ENCODE measurements around the gene KIF22.
"Not testable (repeated sequence)": the region's sequence is repeated elsewhere in the genome, so short reads cannot be mapped to it uniquely, and the experiment has no call there.

The KIF22 gene

DNA sequence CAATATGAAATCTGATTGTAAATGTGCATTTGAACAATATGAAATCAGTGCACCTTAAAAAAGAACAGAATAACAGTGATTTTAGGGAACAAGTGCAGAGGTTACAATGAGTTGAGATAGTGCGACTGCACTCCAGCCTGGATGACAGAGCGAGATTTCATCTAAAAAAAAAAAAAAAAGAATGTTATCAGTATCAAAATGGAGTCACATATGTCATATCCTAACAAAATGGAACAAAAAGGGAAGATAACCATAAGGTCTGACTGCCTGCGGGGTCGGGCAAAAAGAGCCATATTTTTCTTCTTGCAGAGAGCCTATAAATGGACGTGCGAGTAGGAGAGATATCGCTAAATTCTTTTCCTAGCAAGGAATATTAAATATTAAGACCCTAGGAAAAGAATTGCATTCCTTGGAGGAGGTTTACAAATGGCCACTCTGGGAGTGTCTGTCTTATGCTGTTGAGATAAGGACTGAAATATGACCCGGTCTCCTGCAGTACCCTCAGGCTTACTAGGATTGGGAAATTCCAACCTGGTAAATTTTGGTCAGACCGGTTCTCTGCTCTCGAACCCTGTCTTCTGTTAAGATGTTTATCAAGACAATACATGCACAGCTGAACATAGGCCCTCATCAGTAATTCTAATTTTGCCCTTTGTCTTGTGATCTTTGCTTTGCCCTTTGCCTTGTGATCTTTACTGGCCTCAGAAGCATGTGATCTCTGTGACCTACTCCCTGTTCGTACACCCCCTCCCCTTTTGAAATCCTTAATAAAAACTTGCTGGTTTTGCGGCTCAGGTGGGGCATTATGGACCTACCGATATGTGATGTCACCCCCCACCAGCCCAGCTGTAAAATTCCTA lies 7.2 kb upstream of the KIF22 start:
- H3K4me3 ChIP-seq (ENCODE audit: low read depth, low read length); H3K14ac ChIP-seq (ENCODE audit: low read length); H3K23ac ChIP-seq (ENCODE audit: low read length); H3K4me2 ChIP-seq (ENCODE audit: low read length); H3K4ac ChIP-seq (ENCODE audit: low read depth, low read length); H2AFZ ChIP-seq (ENCODE audit: insufficient read depth, low read length, poor library complexity); H3K79me2 ChIP-seq (ENCODE audit: control insufficient read depth, insufficient read depth, low read length, poor library complexity); H3K36me3 ChIP-seq (ENCODE audit: control insufficient read depth in 1 of 2, insufficient read depth in 2 of 2, low read length in 2 of 2); H2AK5ac ChIP-seq (ENCODE audit: low read length); H3K9ac ChIP-seq (ENCODE audit: low read length); H3K27me3 ChIP-seq (ENCODE audit: insufficient read depth, low read length); H4K12ac ChIP-seq (ENCODE audit: low read depth, low read length); H3K18ac ChIP-seq (ENCODE audit: low read length); H3K9me3 ChIP-seq (ENCODE audit: insufficient read depth, low read depth, low read length): not testable (repeated sequence)
- H3K4me1 ChIP-seq (ENCODE audit: control insufficient read depth in 1 of 2, insufficient read depth in 2 of 2, low read length in 2 of 2) = peaks cover 31 to 37% of the 10 kb centered on the region in 2 experiments
- H4K91ac ChIP-seq (ENCODE audit: low read depth, low read length) = peak overlapping the region; percentile 97
- peak; percentile 77 to 89 for DNase-seq
- H3K27ac ChIP-seq (ENCODE audit: low read depth, low read length) = peak overlapping the region; percentile 94
- peak overlapping the region; percentile 96 for H2BK5ac ChIP-seq (ENCODE audit: low read depth, low read length, poor library complexity)
- WGBS (ENCODE audit: extremely low coverage, insufficient coverage, insufficient read length) = no CpG with 5 or more reads among the region's 13 CpGs
- H3K79me1 ChIP-seq (ENCODE audit: low read length) = peaks cover 35% of the 10 kb centered on the region
- peak overlapping the region; percentile 83 for H4K8ac ChIP-seq (ENCODE audit: low read depth, low read length)
- H2BK12ac ChIP-seq (ENCODE audit: low read length) = peak overlapping the region; percentile 85
- peak overlapping the region; percentile 98 for H2BK120ac ChIP-seq (ENCODE audit: insufficient read depth, low read length, poor library complexity)

DNA sequence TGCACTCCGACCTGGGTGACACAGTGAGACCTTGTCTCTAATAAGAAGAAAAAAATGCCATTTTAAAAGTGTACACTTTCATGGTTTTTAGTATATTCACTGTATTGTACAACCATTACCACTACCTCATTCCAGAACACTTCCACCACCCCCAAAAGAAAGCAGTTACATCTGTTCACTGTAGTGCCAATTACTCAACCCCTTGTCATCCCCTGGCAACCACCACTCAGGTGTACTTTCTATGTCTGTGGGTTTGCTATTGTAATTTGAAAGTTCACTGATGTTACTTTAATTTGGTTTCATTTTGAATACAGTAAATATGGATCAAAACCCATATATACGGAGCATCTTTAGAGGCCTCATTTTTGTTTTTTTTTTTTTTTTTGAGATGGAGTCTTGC lies 6.4 kb upstream of the KIF22 start:
- peaks cover 30% of the 10 kb centered on the region for H3K79me1 ChIP-seq (ENCODE audit: low read length)
- H2BK12ac ChIP-seq (ENCODE audit: low read length) = peak overlapping the region; percentile 85
- no peaks in the 10 kb centered on the region for H3K79me2 ChIP-seq (ENCODE audit: control insufficient read depth, insufficient read depth, low read length, poor library complexity)
- H2BK120ac ChIP-seq (ENCODE audit: insufficient read depth, low read length, poor library complexity) = peak overlapping the region; percentile 98
- H3K14ac ChIP-seq (ENCODE audit: low read length) = peak overlapping the region; percentile 95
- H4K12ac ChIP-seq (ENCODE audit: low read depth, low read length) = no peak overlapping the region
- peak overlapping the region; percentile 70 for H3K4ac ChIP-seq (ENCODE audit: low read depth, low read length)
- peak overlapping the region; percentile 97 for H4K91ac ChIP-seq (ENCODE audit: low read depth, low read length)
- no peak overlapping the region for H3K4me2 ChIP-seq (ENCODE audit: low read length)
- peak overlapping the region; percentile 94 for H3K27ac ChIP-seq (ENCODE audit: low read depth, low read length)
- H2AK5ac ChIP-seq (ENCODE audit: low read length) = no peak overlapping the region
- H3K36me3 ChIP-seq (ENCODE audit: control insufficient read depth in 1 of 2, insufficient read depth in 2 of 2, low read length in 2 of 2) = no peaks in the 10 kb centered on the region
- DNase-seq = no peak
- no peak overlapping the region for H3K23ac ChIP-seq (ENCODE audit: low read length)
- H2AFZ ChIP-seq (ENCODE audit: insufficient read depth, low read length, poor library complexity) = no peak overlapping the region
- H3K9me3 ChIP-seq (ENCODE audit: insufficient read depth, low read depth, low read length) = peaks cover 5% of the 10 kb centered on the region
- H4K8ac ChIP-seq (ENCODE audit: low read depth, low read length) = peak overlapping the region; percentile 83
- H2BK5ac ChIP-seq (ENCODE audit: low read depth, low read length, poor library complexity) = peak overlapping the region; percentile 96
- no CpG with 5 or more reads among the region's 2 CpGs for WGBS (ENCODE audit: extremely low coverage, insufficient coverage, insufficient read length)
- no peaks in the 10 kb centered on the region for H3K27me3 ChIP-seq (ENCODE audit: insufficient read depth, low read length)
- H3K9ac ChIP-seq (ENCODE audit: low read length) = no peak overlapping the region
- H3K4me3 ChIP-seq (ENCODE audit: low read depth, low read length) = no peak overlapping the region
- H3K18ac ChIP-seq (ENCODE audit: low read length) = peak overlapping the region; percentile 72
- H3K4me1 ChIP-seq (ENCODE audit: control insufficient read depth in 1 of 2, insufficient read depth in 2 of 2, low read length in 2 of 2) = peaks cover 26 to 29% of the 10 kb centered on the region in 2 experiments

DNA sequence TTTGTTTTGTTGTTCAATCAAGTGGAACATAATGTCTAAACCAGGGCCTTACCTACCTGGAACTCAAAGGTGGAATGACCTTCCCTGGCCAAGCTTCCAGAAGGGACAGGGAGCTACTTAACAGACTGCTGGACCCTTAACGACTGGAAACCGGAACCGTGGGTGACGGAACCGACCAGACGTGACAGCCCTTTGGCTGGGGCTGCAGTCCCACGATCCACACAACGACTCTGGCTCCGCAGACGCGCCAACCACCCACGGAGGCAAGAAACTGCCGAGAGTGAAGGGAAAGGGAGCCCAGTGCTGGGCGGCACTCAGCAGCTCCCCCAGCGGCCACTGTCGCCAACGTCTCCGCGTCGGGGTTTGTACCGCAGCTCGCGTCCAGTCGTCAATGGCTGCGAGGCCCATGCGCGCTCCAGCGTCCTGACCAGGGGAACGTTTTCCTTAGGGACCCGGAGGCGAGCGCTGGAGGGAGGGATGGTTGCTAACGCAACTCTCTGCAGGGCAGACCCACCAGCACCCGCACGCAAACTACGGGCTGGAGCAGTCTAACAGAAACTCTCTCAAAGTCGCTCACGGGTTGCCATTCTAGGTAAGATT lies 5.5 kb upstream of the KIF22 start:
- Histone ChIP-seq H3K9me3 (ENCODE audit: insufficient read depth, low read depth, low read length) (peaks cover 5% of the 10 kb centered on the region), H4K12ac (ENCODE audit: low read depth, low read length) (peak overlapping the region; percentile 16), H2BK120ac (ENCODE audit: insufficient read depth, low read length, poor library complexity) (peak overlapping the region; percentile 73), H3K4ac (ENCODE audit: low read depth, low read length) (peak overlapping the region; percentile 39), H3K18ac (ENCODE audit: low read length) (peak overlapping the region; percentile 94), H3K23ac (ENCODE audit: low read length) (no peak overlapping the region), H4K8ac (ENCODE audit: low read depth, low read length) (peak overlapping the region; percentile 90), H2BK5ac (ENCODE audit: low read depth, low read length, poor library complexity) (peak overlapping the region; percentile 71), H3K14ac (ENCODE audit: low read length) (peak overlapping the region; percentile 83), H3K27me3 (ENCODE audit: insufficient read depth, low read length) (no peaks in the 10 kb centered on the region), H3K4me2 (ENCODE audit: low read length) (peak overlapping the region; percentile 34), H2BK12ac (ENCODE audit: low read length) (peak overlapping the region; percentile 99), H2AK5ac (ENCODE audit: low read length) (peak overlapping the region; percentile 43), H3K4me1 (ENCODE audit: control insufficient read depth in 1 of 2, insufficient read depth in 2 of 2, low read length in 2 of 2) (peaks cover 22 to 24% of the 10 kb centered on the region in 2 experiments), H3K79me1 (ENCODE audit: low read length) (peaks cover 28% of the 10 kb centered on the region), H4K91ac (ENCODE audit: low read depth, low read length) (peak overlapping the region; percentile 87), H3K4me3 (ENCODE audit: low read depth, low read length) (no peak overlapping the region), H3K36me3 (ENCODE audit: control insufficient read depth in 1 of 2, insufficient read depth in 2 of 2, low read length in 2 of 2) (no peaks in the 10 kb centered on the region), H3K9ac (ENCODE audit: low read length) (no peak overlapping the region), H3K27ac (ENCODE audit: low read depth, low read length) (peak overlapping the region; percentile 7), H2AFZ (ENCODE audit: insufficient read depth, low read length, poor library complexity) (peak overlapping the region; percentile 89), H3K79me2 (ENCODE audit: control insufficient read depth, insufficient read depth, low read length, poor library complexity) (peaks cover 2% of the 10 kb centered on the region)
- no peak for DNase-seq
- no CpG with 5 or more reads among the region's 38 CpGs for WGBS (ENCODE audit: extremely low coverage, insufficient coverage, insufficient read length)

DNA sequence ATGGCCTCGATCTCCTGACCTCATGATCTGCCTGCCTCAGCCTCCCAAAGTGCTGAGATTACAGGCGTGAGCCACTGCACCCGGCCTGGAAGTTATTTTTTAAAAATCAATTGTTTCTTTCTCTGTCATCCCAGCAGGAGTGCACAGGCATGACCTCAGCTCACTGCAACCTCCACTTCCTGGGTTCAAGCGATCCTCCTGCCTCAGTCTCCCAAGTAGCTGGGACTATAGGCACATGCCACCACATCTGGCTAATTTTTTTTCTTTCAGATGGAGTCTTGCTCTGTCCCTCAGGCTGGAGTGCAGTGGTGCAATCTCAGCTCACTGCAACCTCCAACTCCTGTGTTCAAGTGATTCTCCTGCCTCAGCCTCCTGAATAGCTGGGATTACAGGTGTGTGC lies 3.4 kb upstream of the KIF22 start:
- H3K27me3 ChIP-seq (ENCODE audit: insufficient read depth, low read length); H3K9me3 ChIP-seq (ENCODE audit: insufficient read depth, low read depth, low read length); H4K91ac ChIP-seq (ENCODE audit: low read depth, low read length); H3K27ac ChIP-seq (ENCODE audit: low read depth, low read length); H3K9ac ChIP-seq (ENCODE audit: low read length); H2BK12ac ChIP-seq (ENCODE audit: low read length); H3K4me2 ChIP-seq (ENCODE audit: low read length); H4K12ac ChIP-seq (ENCODE audit: low read depth, low read length); DNase-seq; H2AK5ac ChIP-seq (ENCODE audit: low read length); H3K14ac ChIP-seq (ENCODE audit: low read length); H4K8ac ChIP-seq (ENCODE audit: low read depth, low read length); H3K4me3 ChIP-seq (ENCODE audit: low read depth, low read length); H3K4ac ChIP-seq (ENCODE audit: low read depth, low read length); H3K36me3 ChIP-seq (ENCODE audit: control insufficient read depth in 1 of 2, insufficient read depth in 2 of 2, low read length in 2 of 2); H2BK5ac ChIP-seq (ENCODE audit: low read depth, low read length, poor library complexity); H3K23ac ChIP-seq (ENCODE audit: low read length); H2AFZ ChIP-seq (ENCODE audit: insufficient read depth, low read length, poor library complexity); H2BK120ac ChIP-seq (ENCODE audit: insufficient read depth, low read length, poor library complexity); H3K18ac ChIP-seq (ENCODE audit: low read length): not testable (repeated sequence)
- Histone ChIP-seq H3K79me2 (ENCODE audit: control insufficient read depth, insufficient read depth, low read length, poor library complexity) (peaks cover 16% of the 10 kb centered on the region), H3K79me1 (ENCODE audit: low read length) (peaks cover 27% of the 10 kb centered on the region), H3K4me1 (ENCODE audit: control insufficient read depth in 1 of 2, insufficient read depth in 2 of 2, low read length in 2 of 2) (peaks cover 17 to 25% of the 10 kb centered on the region in 2 experiments)
- WGBS (ENCODE audit: extremely low coverage, insufficient coverage, insufficient read length) = no CpG with 5 or more reads among the region's 4 CpGs

Measured in trophoblast cell (in vitro differentiated cells and primary cell).